Trophoblast cell (in vitro differentiated cells and primary cell): ENCODE data around the gene PTPRM.

Source experiments
- DNase-seq, 2 donors: peaks; one replicate each; pipeline ENCODE4 v3.0.0-alpha.2; 2016
- H2AFZ ChIP-seq: 2 replicates; pipeline ENCODE4 v1.6.1; 2013; ENCODE audit warnings: low read length, moderate library complexity, mild to moderate bottlenecking; ENCODE audit not compliant: insufficient read depth, poor library complexity
- H2AK5ac ChIP-seq: 2 replicates; pipeline ENCODE4 v1.6.1; 2013; ENCODE audit warnings: mild to moderate bottlenecking, low read length
- H2BK120ac ChIP-seq: 2 replicates; pipeline ENCODE4 v1.6.1; 2013; ENCODE audit warnings: low read length, mild to moderate bottlenecking, moderate library complexity; ENCODE audit not compliant: insufficient read depth, poor library complexity
- H2BK12ac ChIP-seq: 2 replicates; pipeline ENCODE4 v1.6.1; 2013; ENCODE audit warnings: mild to moderate bottlenecking, low read length, moderate library complexity
- H2BK5ac ChIP-seq: 2 replicates; pipeline ENCODE4 v1.6.1; 2013; ENCODE audit warnings: low read length, low read depth, moderate library complexity, mild to moderate bottlenecking; ENCODE audit not compliant: poor library complexity
- H3K14ac ChIP-seq: 2 replicates; pipeline ENCODE4 v1.6.1; 2013; ENCODE audit warnings: mild to moderate bottlenecking, low read length
- H3K18ac ChIP-seq: 2 replicates; pipeline ENCODE4 v1.6.1; 2013; ENCODE audit warnings: mild to moderate bottlenecking, low read length
- H3K23ac ChIP-seq: 2 replicates; pipeline ENCODE4 v1.6.1; 2013; ENCODE audit warnings: low read length
- H3K27ac ChIP-seq: 2 replicates; pipeline ENCODE4 v1.5.1; 2013; ENCODE audit warnings: low read depth, mild to moderate bottlenecking, inconsistent platforms, low read length, moderate library complexity
- H3K27me3 ChIP-seq: 2 replicates; pipeline ENCODE4 v1.6.1; 2013; ENCODE audit warnings: inconsistent platforms, mild to moderate bottlenecking, low read length, moderate library complexity; ENCODE audit not compliant: insufficient read depth
- H3K36me3 ChIP-seq, 2 experiments: 1 replicate in 1 of 2; 2 replicates in 1 of 2; pipeline ENCODE4 v1.6.1; 2013; ENCODE audit warnings: low read length in 2 of 2, mild to moderate bottlenecking in 2 of 2, moderate library complexity in 1 of 2; ENCODE audit not compliant: insufficient read depth in 2 of 2, control insufficient read depth in 1 of 2
- H3K4ac ChIP-seq: 2 replicates; pipeline ENCODE4 v1.6.1; 2013; ENCODE audit warnings: low read depth, mild to moderate bottlenecking, low read length, moderate library complexity
- H3K4me1 ChIP-seq, 2 experiments: 1 replicate in 1 of 2; 2 replicates in 1 of 2; pipeline ENCODE4 v1.6.1; 2013; ENCODE audit warnings: low read length in 2 of 2, mild to moderate bottlenecking in 2 of 2, moderate library complexity in 1 of 2; ENCODE audit not compliant: insufficient read depth in 2 of 2, control insufficient read depth in 1 of 2
- H3K4me2 ChIP-seq: 2 replicates; pipeline ENCODE4 v1.6.1; 2013; ENCODE audit warnings: inconsistent platforms, mild to moderate bottlenecking, low read length, moderate library complexity
- H3K4me3 ChIP-seq: 2 replicates; pipeline ENCODE4 v1.5.1; 2013; ENCODE audit warnings: mild to moderate bottlenecking, low read depth, low read length, inconsistent platforms
- H3K79me1 ChIP-seq: one replicate; pipeline ENCODE4 v1.6.1; 2013; ENCODE audit warnings: low read length
- H3K79me2 ChIP-seq: 2 replicates; pipeline ENCODE4 v1.6.1; 2013; ENCODE audit warnings: low read length, mild to moderate bottlenecking; ENCODE audit not compliant: control insufficient read depth, insufficient read depth, poor library complexity
- H3K9ac ChIP-seq: 2 replicates; pipeline ENCODE4 v1.6.1; 2013; ENCODE audit warnings: mild to moderate bottlenecking, low read length
- H3K9me3 ChIP-seq: 2 replicates; pipeline ENCODE4 v1.6.1; 2013; ENCODE audit warnings: low read depth, mild to moderate bottlenecking, control low read depth, inconsistent platforms, low read length; ENCODE audit not compliant: insufficient read depth
- H4K12ac ChIP-seq: 2 replicates; pipeline ENCODE4 v1.6.1; 2013; ENCODE audit warnings: low read depth, mild to moderate bottlenecking, low read length, moderate library complexity
- H4K8ac ChIP-seq: 2 replicates; pipeline ENCODE4 v1.6.1; 2013; ENCODE audit warnings: low read depth, mild to moderate bottlenecking, low read length, moderate library complexity
- H4K91ac ChIP-seq: one replicate; pipeline ENCODE4 v1.6.1; 2013; ENCODE audit warnings: low read depth, mild to moderate bottlenecking, low read length, moderate library complexity
- WGBS: extraction: QIAGEN DNeasy Blood & Tissue Kit; methylation state at CpG from one replicate; pipeline ENCODE4 v1.1.7; 2013; ENCODE audit warnings: missing lambda C conversion rate; ENCODE audit not compliant: insufficient read length, insufficient coverage; ENCODE audit errors: extremely low coverage; 5-methylcytosine and 5-hydroxymethylcytosine counted together

The PTPRM gene

GRCh38 chr18:7585276-7585670, 18.2 kb downstream of the PTPRM start:
- no peaks in the 10 kb centered on the region for H3K79me1 ChIP-seq
- H3K36me3 ChIP-seq = peaks cover 0 to 2% of the 10 kb centered on the region in 2 experiments
- peaks cover 4% of the 10 kb centered on the region for H3K79me2 ChIP-seq
- H3K14ac ChIP-seq = no peak overlapping the region
- no peak overlapping the region for H3K27ac ChIP-seq
- no peaks in the 10 kb centered on the region for H3K9me3 ChIP-seq
- no peak overlapping the region for H3K9ac ChIP-seq
- 100% methylated on average over 1 of the region's 4 CpGs for WGBS
- no peak overlapping the region for H3K23ac ChIP-seq
- no peak overlapping the region for H3K4ac ChIP-seq
- H2BK5ac ChIP-seq = no peak overlapping the region
- no peak overlapping the region for H2BK120ac ChIP-seq
- H2AFZ ChIP-seq = no peak overlapping the region
- H3K4me3 ChIP-seq = no peak overlapping the region
- H4K12ac ChIP-seq = no peak overlapping the region
- no peaks in the 10 kb centered on the region for H3K27me3 ChIP-seq
- DNase-seq = no peak
- H2BK12ac ChIP-seq = no peak overlapping the region
- H4K91ac ChIP-seq = no peak overlapping the region
- H4K8ac ChIP-seq = no peak overlapping the region
- no peak overlapping the region for H3K4me2 ChIP-seq
- no peak overlapping the region for H2AK5ac ChIP-seq
- H3K18ac ChIP-seq = no peak overlapping the region
- no peaks in the 10 kb centered on the region for H3K4me1 ChIP-seq

- Histone ChIP-seq H4K91ac (no peak overlapping the region), H3K27ac (no peak overlapping the region), H3K79me1 (no peaks in the 10 kb centered on the region), H2AK5ac (no peak overlapping the region), H3K4me1 (no peaks in the 10 kb centered on the region), H3K4me3 (no peak overlapping the region), H3K9ac (no peak overlapping the region), H3K27me3 (no peaks in the 10 kb centered on the region), H3K23ac (no peak overlapping the region), H3K4me2 (no peak overlapping the region), H2BK5ac (no peak overlapping the region), H3K18ac (no peak overlapping the region), H3K14ac (no peak overlapping the region), H2BK120ac (no peak overlapping the region), H3K9me3 (no peaks in the 10 kb centered on the region), H2BK12ac (no peak overlapping the region), H3K4ac (no peak overlapping the region), H3K79me2 (peaks cover 6% of the 10 kb centered on the region), H4K8ac (no peak overlapping the region), H2AFZ (no peak overlapping the region), H4K12ac (no peak overlapping the region), H3K36me3 (peaks cover 0 to 2% of the 10 kb centered on the region in 2 experiments)
- no CpG with 5 or more reads among the region's 1 CpG for WGBS
- DNase-seq = no peak
These were observed 19.3 kb downstream of the PTPRM start for GRCh38 chr18:7586379-7586778.

- Histone ChIP-seq H2BK120ac (no peak overlapping the region), H2BK5ac (no peak overlapping the region), H3K79me1 (no peaks in the 10 kb centered on the region), H3K4me1 (no peaks in the 10 kb centered on the region), H3K9ac (no peak overlapping the region), H3K14ac (no peak overlapping the region), H2AK5ac (no peak overlapping the region), H3K18ac (no peak overlapping the region), H3K4me2 (no peak overlapping the region), H3K4ac (peak overlapping the region; percentile 72), H4K91ac (no peak overlapping the region), H3K79me2 (peaks cover 4% of the 10 kb centered on the region), H3K4me3 (no peak overlapping the region), H3K9me3 (no peaks in the 10 kb centered on the region), H3K23ac (no peak overlapping the region), H2AFZ (no peak overlapping the region), H4K12ac (no peak overlapping the region), H4K8ac (no peak overlapping the region), H3K27me3 (no peaks in the 10 kb centered on the region), H3K36me3 (no peaks in the 10 kb centered on the region), H2BK12ac (no peak overlapping the region), H3K27ac (no peak overlapping the region)
- WGBS = no CpG with 5 or more reads among the region's 1 CpG
- no peak for DNase-seq
These were observed 23.9 kb downstream of the PTPRM start for GRCh38 chr18:7590826-7591560.

- Histone ChIP-seq H4K8ac (no peak overlapping the region), H3K14ac (no peak overlapping the region), H3K27me3 (no peaks in the 10 kb centered on the region), H2BK120ac (no peak overlapping the region), H3K4me1 (no peaks in the 10 kb centered on the region), H3K4me2 (no peak overlapping the region), H2BK5ac (no peak overlapping the region), H3K23ac (no peak overlapping the region), H4K91ac (no peak overlapping the region), H3K27ac (no peak overlapping the region), H3K79me1 (no peaks in the 10 kb centered on the region), H3K36me3 (no peaks in the 10 kb centered on the region), H3K4ac (no peak overlapping the region), H3K9ac (no peak overlapping the region), H2AFZ (no peak overlapping the region), H2AK5ac (no peak overlapping the region), H3K9me3 (no peaks in the 10 kb centered on the region), H4K12ac (no peak overlapping the region), H3K18ac (no peak overlapping the region), H3K4me3 (no peak overlapping the region), H2BK12ac (no peak overlapping the region), H3K79me2 (peaks cover 5% of the 10 kb centered on the region)
- no peak for DNase-seq
- no CpG with 5 or more reads among the region's 4 CpGs for WGBS
These were observed 25.4 kb downstream of the PTPRM start for GRCh38 chr18:7592305-7593071.
